Chondrocyte (in vitro differentiated cells): Measurements from ENCODE around the gene MKS1. TPM values are rescaled to one million over a fixed set of nuclear protein-coding genes. Genes with fewer than 3 reads are reported as not detected.

Source experiments
- DNase-seq: peaks from one replicate; pipeline ENCODE4 v3.0.0; 2021; ENCODE audit warnings: mixed read lengths, low spot score
- H3K27ac Mint-ChIP-seq: one replicate; pipeline ENCODE4 v1.8.0; 2021; ENCODE audit warnings: mild to moderate bottlenecking, moderate library complexity, mixed read lengths; ENCODE audit not compliant: unreplicated experiment
- H3K27me3 Mint-ChIP-seq: 2 replicates; pipeline ENCODE4 v1.8.0; 2021; ENCODE audit warnings: low read depth, mixed read lengths
- H3K36me3 Mint-ChIP-seq: 2 replicates; pipeline ENCODE4 v1.8.0; 2021; ENCODE audit warnings: low read depth, mixed read lengths
- H3K4me1 Mint-ChIP-seq: 2 replicates; pipeline ENCODE4 v1.8.0; 2021; ENCODE audit warnings: low read depth, mild to moderate bottlenecking, mixed read lengths
- H3K4me3 Mint-ChIP-seq: one replicate; pipeline ENCODE4 v1.8.0; 2021; ENCODE audit warnings: mild to moderate bottlenecking, moderate library complexity, mixed read lengths; ENCODE audit not compliant: unreplicated experiment
- H3K9me3 Mint-ChIP-seq: 2 replicates; pipeline ENCODE4 v1.8.0; 2021; ENCODE audit warnings: low read depth, mixed read lengths
- total RNA-seq: library from RNA; stranded (reverse); gene quantifications from 3 replicates; pipeline ENCODE4 v1.2.1, GENCODE V29; 2021
- TF ChIP-seq, protein P1 (sequence below): fragments of 200-600 bp; sonication (generic); IDR thresholded peaks from 2 replicates; pipeline ENCODE4 v1.5.0; 2021; ENCODE audit warnings: antibody characterized with exemption, mild to moderate bottlenecking, moderate library complexity

Gene MKS1
- total RNA-seq, 1 donor from 2014 or later: 11.5 TPM

DNA sequence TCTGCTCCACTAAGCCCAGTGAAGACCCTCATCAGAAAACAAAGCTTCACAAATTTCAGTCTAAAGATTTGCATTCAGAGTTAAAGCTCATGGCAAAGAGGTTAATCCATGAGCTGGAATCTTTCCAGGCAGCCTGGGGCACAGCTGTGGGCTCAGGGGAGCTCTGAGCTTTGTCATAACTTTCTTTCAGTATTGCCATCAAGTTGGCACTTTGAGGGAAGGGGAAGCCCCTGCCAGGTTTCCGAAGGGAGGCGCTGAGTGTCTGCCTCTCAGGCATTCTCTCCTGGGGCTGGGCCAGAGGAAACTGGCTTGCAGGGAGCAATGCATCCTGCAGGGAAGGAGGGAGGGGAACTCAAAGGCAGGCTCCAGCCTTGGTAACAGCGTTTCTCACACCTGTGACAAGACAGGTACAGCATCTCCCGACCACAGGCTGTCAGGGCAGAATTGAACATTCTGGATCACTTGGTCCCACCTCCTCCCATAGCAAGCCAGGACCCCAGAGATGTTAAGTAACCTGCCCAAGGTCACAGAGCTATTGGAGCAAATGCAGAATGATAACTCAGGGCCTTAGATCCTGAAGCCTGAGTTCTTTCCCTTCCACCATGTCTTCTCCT lies 23.2 kb upstream of the MKS1 start:
- TF ChIP-seq, protein P1, sequence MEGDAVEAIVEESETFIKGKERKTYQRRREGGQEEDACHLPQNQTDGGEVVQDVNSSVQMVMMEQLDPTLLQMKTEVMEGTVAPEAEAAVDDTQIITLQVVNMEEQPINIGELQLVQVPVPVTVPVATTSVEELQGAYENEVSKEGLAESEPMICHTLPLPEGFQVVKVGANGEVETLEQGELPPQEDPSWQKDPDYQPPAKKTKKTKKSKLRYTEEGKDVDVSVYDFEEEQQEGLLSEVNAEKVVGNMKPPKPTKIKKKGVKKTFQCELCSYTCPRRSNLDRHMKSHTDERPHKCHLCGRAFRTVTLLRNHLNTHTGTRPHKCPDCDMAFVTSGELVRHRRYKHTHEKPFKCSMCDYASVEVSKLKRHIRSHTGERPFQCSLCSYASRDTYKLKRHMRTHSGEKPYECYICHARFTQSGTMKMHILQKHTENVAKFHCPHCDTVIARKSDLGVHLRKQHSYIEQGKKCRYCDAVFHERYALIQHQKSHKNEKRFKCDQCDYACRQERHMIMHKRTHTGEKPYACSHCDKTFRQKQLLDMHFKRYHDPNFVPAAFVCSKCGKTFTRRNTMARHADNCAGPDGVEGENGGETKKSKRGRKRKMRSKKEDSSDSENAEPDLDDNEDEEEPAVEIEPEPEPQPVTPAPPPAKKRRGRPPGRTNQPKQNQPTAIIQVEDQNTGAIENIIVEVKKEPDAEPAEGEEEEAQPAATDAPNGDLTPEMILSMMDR: no peak
- Mint-ChIP-seq H3K9me3 (no peaks in the 10 kb centered on the region), H3K27me3 (peaks cover 68% of the 10 kb centered on the region), H3K4me3 (no peak overlapping the region), H3K27ac (no peak overlapping the region), H3K36me3 (no peaks in the 10 kb centered on the region), H3K4me1 (no peaks in the 10 kb centered on the region)
- no peak for DNase-seq

DNA sequence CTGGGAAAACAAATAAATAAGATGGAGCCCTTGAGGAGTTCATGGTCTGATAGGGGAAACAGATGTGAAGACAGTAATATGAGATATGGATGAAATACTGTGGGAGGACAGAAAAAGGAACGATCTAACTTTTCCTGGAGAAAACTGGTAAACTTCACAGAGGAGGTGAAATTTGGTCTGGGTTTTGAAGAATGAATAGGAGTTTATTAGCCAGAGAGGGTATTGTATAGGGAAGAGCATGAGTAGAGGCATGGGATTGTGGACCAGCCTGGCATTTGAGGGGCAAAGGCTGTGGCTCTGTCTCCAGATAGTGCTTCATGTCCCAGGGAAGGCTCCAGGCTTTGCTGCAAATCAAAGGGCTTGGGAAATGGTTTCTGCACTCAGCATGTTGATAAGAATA lies 20.9 kb upstream of the MKS1 start:
- Mint-ChIP-seq H3K9me3 (no peaks in the 10 kb centered on the region), H3K4me3 (no peak overlapping the region), H3K27ac (no peak overlapping the region), H3K4me1 (no peaks in the 10 kb centered on the region), H3K27me3 (peaks cover 75% of the 10 kb centered on the region), H3K36me3 (no peaks in the 10 kb centered on the region)
- DNase-seq: no peak
- TF ChIP-seq, protein P1: no peak

DNA sequence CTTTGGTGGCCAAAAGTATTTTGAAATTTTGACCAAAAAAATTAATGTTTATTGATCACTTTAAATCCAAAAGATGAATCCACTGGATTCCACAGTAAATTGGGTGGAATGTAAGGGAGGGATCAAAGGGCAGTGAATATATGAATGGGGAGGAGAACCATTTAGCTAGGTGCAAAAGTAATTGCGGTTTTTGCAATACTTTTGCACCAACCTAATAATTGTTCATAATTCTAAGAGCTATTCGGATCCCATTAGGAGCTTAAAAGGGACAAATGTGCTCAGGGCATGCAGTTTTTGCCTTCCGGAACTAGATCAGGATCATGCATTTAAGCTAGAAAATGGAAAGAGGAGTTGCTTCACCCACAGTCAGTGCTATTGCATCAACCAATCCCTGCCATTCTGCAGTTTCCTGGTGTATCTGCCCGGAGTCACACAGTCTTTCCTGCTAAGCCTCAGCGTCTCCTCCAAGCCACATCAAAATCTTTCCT lies 19.1 kb upstream of the MKS1 start, which contains the start of gene LPO:
Gene LPO, plus strand, starts transcription at position 438 of the 488 bp plus-strand sequence. CDS start 4,396 bp downstream, outside the sequence.
- TF ChIP-seq, protein P1: no peak
- no peak within 1 kb of the TSS for H3K27ac Mint-ChIP-seq

DNA sequence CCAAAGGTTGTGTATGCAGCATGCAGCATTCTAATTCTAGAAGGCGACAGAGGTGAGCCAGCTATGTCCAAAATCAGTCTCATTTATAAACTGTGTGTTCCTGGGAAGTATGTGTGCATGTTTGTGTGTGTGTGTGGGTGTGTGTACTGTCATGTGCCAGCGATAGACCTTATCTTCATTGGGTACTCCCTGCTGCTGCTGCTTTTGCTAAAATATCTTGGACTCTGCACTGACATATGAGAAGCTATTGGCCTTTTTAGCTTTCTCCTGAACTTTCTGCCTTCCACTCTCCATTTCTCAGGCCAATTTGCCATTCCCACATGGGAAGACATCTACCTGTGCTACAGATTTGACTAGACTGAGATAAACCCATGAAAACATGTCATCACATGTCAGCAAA lies 17.3 kb upstream of the MKS1 start:
- Mint-ChIP-seq H3K27me3 (peaks cover 56% of the 10 kb centered on the region), H3K36me3 (no peaks in the 10 kb centered on the region), H3K4me1 (no peaks in the 10 kb centered on the region), H3K27ac (no peak overlapping the region), H3K4me3 (no peak overlapping the region), H3K9me3 (no peaks in the 10 kb centered on the region)
- no peak for DNase-seq
- TF ChIP-seq, protein P1: no peak

More for the DNA sequence above, 19.1 kb upstream of the MKS1 start, which contains the start of gene LPO:
- no peaks in the 10 kb centered on the region for H3K36me3 Mint-ChIP-seq
- no peaks in the 10 kb centered on the region for H3K9me3 Mint-ChIP-seq
- H3K27me3 Mint-ChIP-seq: peaks cover 73% of the 10 kb centered on the region
- no peak for DNase-seq
- H3K4me1 Mint-ChIP-seq: no peaks in the 10 kb centered on the region
- no peak within 1 kb of the TSS for H3K4me3 Mint-ChIP-seq

DNA sequence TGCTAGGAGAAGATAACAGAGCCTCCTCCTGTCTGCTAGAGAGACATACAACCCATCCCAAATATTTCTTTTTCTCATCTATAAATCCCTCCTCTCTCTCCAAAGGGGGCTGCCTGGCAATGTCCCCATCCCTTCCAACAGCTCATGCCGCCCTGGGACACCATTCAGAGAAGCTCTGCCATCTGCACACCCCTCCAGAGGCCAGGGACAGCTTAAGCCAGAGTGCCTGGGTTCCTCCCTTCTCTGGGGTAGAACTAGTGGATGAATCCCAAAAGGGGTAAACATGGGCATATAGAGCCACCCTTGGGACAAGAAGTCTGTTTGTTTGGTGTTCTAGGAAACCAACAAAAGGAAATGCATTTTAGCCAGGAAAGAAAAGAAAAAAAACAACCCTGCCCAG lies 16.8 kb upstream of the MKS1 start:
- Mint-ChIP-seq H3K27ac (no peak overlapping the region), H3K9me3 (no peaks in the 10 kb centered on the region), H3K27me3 (peaks cover 54% of the 10 kb centered on the region), H3K36me3 (no peaks in the 10 kb centered on the region), H3K4me1 (no peaks in the 10 kb centered on the region), H3K4me3 (no peak overlapping the region)
- no peak for DNase-seq
- TF ChIP-seq, protein P1: no peak
